Testis (tissue), 3 donors: Measurements from ENCODE around the gene FURIN. TPM values are rescaled to one million over a fixed set of nuclear protein-coding genes. Genes with fewer than 3 reads are reported as not detected.

Experiments
- DNase-seq: peaks from one replicate; pipeline ENCODE4 v3.0.0-alpha.2; 2019
- H3K27ac ChIP-seq, 2 donors: fragments of 200-600 bp; sonication (generic); one replicate each; pipeline ENCODE4 v1.5.1; 2019
- H3K27me3 ChIP-seq: fragments of 200-600 bp; sonication (generic); one replicate; pipeline ENCODE4 v1.5.1; 2019
- H3K36me3 ChIP-seq: fragments of 200-600 bp; sonication (generic); one replicate; pipeline ENCODE4 v1.5.1; 2017; ENCODE audit warnings: low read depth; ENCODE audit errors: missing control alignments
- H3K4me1 ChIP-seq: fragments of 200-600 bp; sonication (generic); one replicate; pipeline ENCODE4 v1.5.1; 2019
- H3K4me3 ChIP-seq, 2 donors: fragments of 200-600 bp; sonication (generic); one replicate each; pipeline ENCODE4 v1.5.1; 2017 to 2019
- H3K9me3 ChIP-seq: fragments of 200-600 bp; sonication (generic); one replicate; pipeline ENCODE4 v1.5.1; 2017
- POLR2A ChIP-seq: fragments of 450-650 bp; IDR thresholded peaks from one replicate; pipeline ENCODE4 v1.6.1; 2017; ENCODE audit warnings: antibody characterized with exemption, mild to moderate bottlenecking, moderate library complexity
- WGBS, 2 donors: methylation state at CpG; one replicate each; pipeline ENCODE4 v1.1.5; 2018; 5-methylcytosine and 5-hydroxymethylcytosine counted together
- intact Hi-C: fragments of 100-400 bp; cut with DNase I; formaldehyde crosslinking; loops from one replicate; pipeline ENCODE4 v1.15.1; 2023; ENCODE audit warnings: low total_unique reads
- polyA plus RNA-seq: library from polyadenylated mRNA; stranded (reverse); fragments of 350-450 nt; fragmentation: Illumina TruSeq; extraction: RNeasy Lipid Tissue Mini Kit (QIAGEN cat#74804); gene quantifications from one replicate; pipeline ENCODE4 v1.2.3, GENCODE V29; 2014; ENCODE audit warnings: low read depth, low replicate concordance; ENCODE audit not compliant: insufficient read depth
- small RNA-seq, 2 donors: library from RNA; depleted of rRNA; stranded (forward); fragments of <200 nt; gene quantifications; one replicate each; pipeline ENCODE3, GENCODE V24; 2016
- total RNA-seq, 2 donors: library from RNA; depleted of rRNA; stranded (reverse); fragments of >200 nt; gene quantifications; one replicate each; pipeline ENCODE4 v1.2.3, GENCODE V29; 2016
- TF ChIP-seq, protein P1 (sequence below), 3 experiments: fragments of 450-650 bp in 2 of 3; fragments of 200-600 bp in 1 of 3; sonication (generic) in 1 of 3; IDR thresholded peaks; one replicate each; pipeline ENCODE4 v1.5.1; 2016 to 2019; ENCODE audit warnings: antibody characterized with exemption in 3 of 3, mild to moderate bottlenecking in 2 of 3, moderate library complexity in 1 of 3

Gene FURIN
- total and polyA plus RNA-seq, 3 donors from 2014 or later = 21.5 to 32.1 (median 23.1) TPM

DNA sequence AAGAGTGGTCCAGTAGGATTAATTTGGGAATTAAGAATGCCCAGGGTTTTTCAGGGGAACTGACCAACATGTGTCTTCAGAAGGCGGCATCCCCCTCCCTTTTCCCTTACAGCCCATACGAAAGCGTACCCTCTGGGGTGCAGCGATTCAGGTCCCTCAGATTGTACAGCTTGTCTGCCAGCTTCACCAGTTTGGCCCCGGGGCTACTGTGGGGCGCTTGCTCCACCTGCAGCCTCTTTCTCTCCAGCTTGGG, 63.1 kb downstream of the FURIN start:
- intact Hi-C loops = no loop called here
- no peaks in the 10 kb centered on the region for H3K9me3 ChIP-seq
- no peak for DNase-seq
- H3K4me1 ChIP-seq = peaks cover 41% of the 10 kb centered on the region
- no peak for TF ChIP-seq POLR2A
- TF ChIP-seq, protein P1, sequence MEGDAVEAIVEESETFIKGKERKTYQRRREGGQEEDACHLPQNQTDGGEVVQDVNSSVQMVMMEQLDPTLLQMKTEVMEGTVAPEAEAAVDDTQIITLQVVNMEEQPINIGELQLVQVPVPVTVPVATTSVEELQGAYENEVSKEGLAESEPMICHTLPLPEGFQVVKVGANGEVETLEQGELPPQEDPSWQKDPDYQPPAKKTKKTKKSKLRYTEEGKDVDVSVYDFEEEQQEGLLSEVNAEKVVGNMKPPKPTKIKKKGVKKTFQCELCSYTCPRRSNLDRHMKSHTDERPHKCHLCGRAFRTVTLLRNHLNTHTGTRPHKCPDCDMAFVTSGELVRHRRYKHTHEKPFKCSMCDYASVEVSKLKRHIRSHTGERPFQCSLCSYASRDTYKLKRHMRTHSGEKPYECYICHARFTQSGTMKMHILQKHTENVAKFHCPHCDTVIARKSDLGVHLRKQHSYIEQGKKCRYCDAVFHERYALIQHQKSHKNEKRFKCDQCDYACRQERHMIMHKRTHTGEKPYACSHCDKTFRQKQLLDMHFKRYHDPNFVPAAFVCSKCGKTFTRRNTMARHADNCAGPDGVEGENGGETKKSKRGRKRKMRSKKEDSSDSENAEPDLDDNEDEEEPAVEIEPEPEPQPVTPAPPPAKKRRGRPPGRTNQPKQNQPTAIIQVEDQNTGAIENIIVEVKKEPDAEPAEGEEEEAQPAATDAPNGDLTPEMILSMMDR (IDR thresholded peaks at IDR 0.05) = no peak
- H3K27me3 ChIP-seq = no peaks in the 10 kb centered on the region
- H3K36me3 ChIP-seq = no peaks in the 10 kb centered on the region
- WGBS, 2 donors = 11 to 16% methylated on average over 6 of the region's 6 CpGs
- peak overlapping the region in 1 of 2 donors; percentile 79 for H3K4me3 ChIP-seq
- peak overlapping the region; percentile 74 to 88 for H3K27ac ChIP-seq

DNA sequence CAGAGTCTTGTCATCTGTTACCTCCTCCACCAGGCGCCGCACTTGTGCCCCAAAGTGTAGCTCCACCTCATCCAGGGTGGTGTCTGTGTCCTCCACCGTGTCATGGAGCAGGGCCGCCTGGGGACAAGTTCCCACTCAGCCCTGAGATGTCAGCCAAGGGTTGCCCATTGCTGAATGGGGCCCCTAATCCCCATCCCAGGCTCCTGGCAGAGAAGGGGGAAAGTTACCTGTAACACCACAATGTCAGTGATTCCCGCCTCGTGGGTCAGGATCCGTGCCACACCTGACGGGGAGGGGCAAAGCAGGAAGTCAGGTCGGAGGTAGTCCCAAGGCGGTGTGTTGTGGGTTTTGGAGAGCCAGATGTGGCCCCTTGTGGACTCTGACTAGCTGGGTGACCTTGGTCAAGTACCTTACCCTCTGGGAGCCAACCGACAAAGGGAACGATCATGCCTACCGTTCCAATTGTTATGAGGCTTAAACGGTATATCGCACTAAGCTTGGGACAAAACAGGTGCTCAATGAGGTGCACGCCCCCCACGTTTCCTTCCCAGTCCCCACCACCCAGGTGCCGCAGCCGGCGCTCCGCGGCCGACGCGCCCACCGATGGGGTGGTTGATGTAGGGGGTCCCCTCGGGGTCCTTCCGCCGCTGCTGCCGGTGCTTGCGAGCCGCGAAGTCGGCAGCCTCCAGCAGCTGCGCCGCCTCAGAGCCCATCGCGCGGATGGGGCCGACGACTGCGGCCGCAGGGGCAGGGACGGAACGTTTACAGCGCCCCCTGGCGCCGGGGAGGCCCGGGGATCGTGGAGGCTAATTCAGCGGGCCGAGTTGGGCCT, 63.7 kb downstream of the FURIN start, which contains the start of gene HDDC3:
Gene HDDC3, minus strand, starts transcription at position 722 of the 832 bp plus-strand sequence. Its CDS starts 9 bp downstream, at position 713.
- peak within 1 kb of the TSS; percentile 74 to 88 for H3K27ac ChIP-seq

DNA sequence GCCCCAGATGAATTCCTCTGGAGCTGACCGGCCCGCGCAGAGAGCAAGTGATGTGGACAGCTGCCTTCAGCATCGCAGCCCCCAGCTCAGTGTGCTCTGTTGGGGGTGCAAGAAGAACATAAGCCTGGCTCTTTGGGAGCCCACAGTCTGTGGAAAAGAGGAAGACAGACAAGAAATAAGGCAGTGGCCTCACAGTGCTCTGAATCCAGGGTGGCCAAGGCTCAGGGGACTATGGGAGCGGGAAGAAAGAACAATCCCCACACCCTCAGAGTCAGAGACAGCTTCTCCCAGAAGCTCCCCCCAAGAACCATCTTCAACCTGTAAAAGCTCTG, 64.2 kb downstream of the FURIN start:
- H3K36me3 ChIP-seq = no peaks in the 10 kb centered on the region
- TF ChIP-seq, protein P1 (IDR thresholded peaks at IDR 0.05) = no peak
- no peak for TF ChIP-seq POLR2A
- peak overlapping the region; percentile 66 to 79 for H3K4me3 ChIP-seq
- H3K27me3 ChIP-seq = no peaks in the 10 kb centered on the region
- H3K27ac ChIP-seq = peak overlapping the region; percentile 74 to 88
- intact Hi-C loops = no loop called here
- peaks cover 41% of the 10 kb centered on the region for H3K4me1 ChIP-seq
- DNase-seq = no peak
- no peaks in the 10 kb centered on the region for H3K9me3 ChIP-seq
- WGBS, 2 donors = 9 to 14% methylated on average over 2 to 5 of the region's 5 CpGs

More for the DNA sequence above, 63.7 kb downstream of the FURIN start, which contains the start of gene HDDC3:
- DNase-seq = peak; percentile 92
- TF ChIP-seq POLR2A = no peak
- TF ChIP-seq, protein P1 (IDR thresholded peaks at IDR 0.05) = peak; percentile 87 to 93 (median 90)
- peak within 1 kb of the TSS; percentile 66 to 79 for H3K4me3 ChIP-seq
- no peaks in the 10 kb centered on the region for H3K9me3 ChIP-seq
- 1 to 8% methylated on average over 5 to 51 of the region's 52 CpGs for WGBS, 2 donors
- no peaks in the 10 kb centered on the region for H3K36me3 ChIP-seq
- no peaks in the 10 kb centered on the region for H3K27me3 ChIP-seq
- intact Hi-C loops = no loop called here
- peaks cover 41% of the 10 kb centered on the region for H3K4me1 ChIP-seq

Small RNAs within 50 kb of the gene (small RNA-seq; reads per million reads assigned to genes)
- gene RN7SL363P = 0 reads per million in 2 donors

Other genes starting within 250 kb of the FURIN start
- 1 to 10 TPM; 5.9 to 6.7 TPM for gene BLM, start 151.2 kb upstream of the FURIN start, total RNA-seq
- 5.8 TPM for gene BLM, start 151.2 kb upstream of the FURIN start, polyA plus RNA-seq
- 10 to 100 TPM; 18.6 to 23.1 TPM for gene FES, start 15.9 kb downstream of the FURIN start, total RNA-seq
- 14.4 TPM for gene FES, start 15.9 kb downstream of the FURIN start, polyA plus RNA-seq
- gene MAN2A2, start 34.7 kb downstream of the FURIN start, total RNA-seq = 100 to 1,000 TPM; 128 to 151 TPM
- 101 TPM for gene MAN2A2, start 34.7 kb downstream of the FURIN start, polyA plus RNA-seq
- gene HDDC3, start 64.0 kb downstream of the FURIN start, total RNA-seq = 10 to 100 TPM; 16.7 to 18.3 TPM
- 12.1 TPM for gene HDDC3, start 64.0 kb downstream of the FURIN start, polyA plus RNA-seq
- gene UNC45A, start 66.7 kb downstream of the FURIN start, total RNA-seq = 10 to 100 TPM; 48.9 to 56.9 TPM
- gene UNC45A, start 66.7 kb downstream of the FURIN start, polyA plus RNA-seq = 59.6 TPM
- 10 to 100 TPM; 17.5 TPM for gene RCCD1, start 86.3 kb downstream of the FURIN start, total RNA-seq
- 21.1 TPM for gene RCCD1, start 86.3 kb downstream of the FURIN start, polyA plus RNA-seq
- 100 to 1,000 TPM in 1 of 2 donors, 10 to 100 TPM in 1; 74.3 to 104 TPM for gene PRC1, start 125.9 kb downstream of the FURIN start, total RNA-seq
- 111 TPM for gene PRC1, start 125.9 kb downstream of the FURIN start, polyA plus RNA-seq
- 10 to 100 TPM; 12.6 to 20.6 TPM for gene VPS33B, start 154.0 kb downstream of the FURIN start, total RNA-seq
- gene VPS33B, start 154.0 kb downstream of the FURIN start, polyA plus RNA-seq = 16.9 TPM
- gene SV2B, start 231.7 kb downstream of the FURIN start, total RNA-seq = 1 to 10 TPM; 1.6 to 1.7 TPM
- 1.7 TPM for gene SV2B, start 231.7 kb downstream of the FURIN start, polyA plus RNA-seq